ENCODE measurements around the gene FANCI. TPM values are rescaled to one million over a fixed set of nuclear protein-coding genes. Genes with fewer than 3 reads are reported as not detected.

FANCI gene
- polyA plus RNA-seq, 1 experiment = 13.2 TPM

- H3K4me3 ChIP-seq (ENCODE audit: low read depth, low read length) = no peak overlapping the region
- ChIA-PET POLR2A (no interaction called here), CTCF (interaction anchor here (0.5 to 6.6 kb wide), 4 partner anchors 57 to 1655 kb away, joined by 3 to 108 read pairs (median 7); no protein-coding TSS in a partner anchor)
- no peaks in the 10 kb centered on the region for H3K27me3 ChIP-seq (ENCODE audit: control insufficient read depth, insufficient read depth, low read length)
- no peak for DNase-seq (ENCODE audit: low read depth, low spot score)
- H3K27ac ChIP-seq (ENCODE audit: low read depth, low read length) = no peak overlapping the region
- H3K9me3 ChIP-seq (ENCODE audit: control insufficient read depth, insufficient read depth, low read length) = no peaks in the 10 kb centered on the region; the same call in 1 of the 2 replicates
- TF ChIP-seq, protein P1, sequence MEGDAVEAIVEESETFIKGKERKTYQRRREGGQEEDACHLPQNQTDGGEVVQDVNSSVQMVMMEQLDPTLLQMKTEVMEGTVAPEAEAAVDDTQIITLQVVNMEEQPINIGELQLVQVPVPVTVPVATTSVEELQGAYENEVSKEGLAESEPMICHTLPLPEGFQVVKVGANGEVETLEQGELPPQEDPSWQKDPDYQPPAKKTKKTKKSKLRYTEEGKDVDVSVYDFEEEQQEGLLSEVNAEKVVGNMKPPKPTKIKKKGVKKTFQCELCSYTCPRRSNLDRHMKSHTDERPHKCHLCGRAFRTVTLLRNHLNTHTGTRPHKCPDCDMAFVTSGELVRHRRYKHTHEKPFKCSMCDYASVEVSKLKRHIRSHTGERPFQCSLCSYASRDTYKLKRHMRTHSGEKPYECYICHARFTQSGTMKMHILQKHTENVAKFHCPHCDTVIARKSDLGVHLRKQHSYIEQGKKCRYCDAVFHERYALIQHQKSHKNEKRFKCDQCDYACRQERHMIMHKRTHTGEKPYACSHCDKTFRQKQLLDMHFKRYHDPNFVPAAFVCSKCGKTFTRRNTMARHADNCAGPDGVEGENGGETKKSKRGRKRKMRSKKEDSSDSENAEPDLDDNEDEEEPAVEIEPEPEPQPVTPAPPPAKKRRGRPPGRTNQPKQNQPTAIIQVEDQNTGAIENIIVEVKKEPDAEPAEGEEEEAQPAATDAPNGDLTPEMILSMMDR (IDR thresholded peaks at IDR 0.05; ENCODE audit: low read depth, low read length) = no peak
These were observed 57.7 kb downstream of the FANCI start for GRCh38 chr15:89301304-89302089.

- ChIA-PET CTCF (no interaction called here), POLR2A (no interaction called here)
- DNase-seq (ENCODE audit: low read depth, low spot score) = no peak
These were observed 60.2 kb downstream of the FANCI start for GRCh38 chr15:89303986-89304385.

GRCh38 chr15:89305395-89305794 lies 61.6 kb downstream of the FANCI start:
- Histone ChIP-seq H3K9me3 (ENCODE audit: control insufficient read depth, insufficient read depth, low read length) (no peaks in the 10 kb centered on the region; the same call in 1 of the 2 replicates), H3K4me3 (ENCODE audit: low read depth, low read length) (no peak overlapping the region), H3K27me3 (ENCODE audit: control insufficient read depth, insufficient read depth, low read length) (no peaks in the 10 kb centered on the region), H3K27ac (ENCODE audit: low read depth, low read length) (no peak overlapping the region)
- no peak for DNase-seq (ENCODE audit: low read depth, low spot score)
- ChIA-PET CTCF (interaction anchor here (0.6 to 2.0 kb wide), 3 partner anchors 15 to 98 kb away, joined by 3 to 9 read pairs (median 3); no protein-coding TSS in a partner anchor), POLR2A (no interaction called here)
- TF ChIP-seq, protein P1 (IDR thresholded peaks at IDR 0.05; ENCODE audit: low read depth, low read length) = no peak

More at GRCh38 chr15:89303986-89304385, 60.2 kb downstream of the FANCI start:
- TF ChIP-seq, protein P1 (IDR thresholded peaks at IDR 0.05; ENCODE audit: low read depth, low read length) = no peak
- Histone ChIP-seq H3K27ac (ENCODE audit: low read depth, low read length) (no peak overlapping the region), H3K27me3 (ENCODE audit: control insufficient read depth, insufficient read depth, low read length) (no peaks in the 10 kb centered on the region), H3K9me3 (ENCODE audit: control insufficient read depth, insufficient read depth, low read length) (no peaks in the 10 kb centered on the region; the same call in 1 of the 2 replicates), H3K4me3 (ENCODE audit: low read depth, low read length) (no peak overlapping the region)

DNA sequence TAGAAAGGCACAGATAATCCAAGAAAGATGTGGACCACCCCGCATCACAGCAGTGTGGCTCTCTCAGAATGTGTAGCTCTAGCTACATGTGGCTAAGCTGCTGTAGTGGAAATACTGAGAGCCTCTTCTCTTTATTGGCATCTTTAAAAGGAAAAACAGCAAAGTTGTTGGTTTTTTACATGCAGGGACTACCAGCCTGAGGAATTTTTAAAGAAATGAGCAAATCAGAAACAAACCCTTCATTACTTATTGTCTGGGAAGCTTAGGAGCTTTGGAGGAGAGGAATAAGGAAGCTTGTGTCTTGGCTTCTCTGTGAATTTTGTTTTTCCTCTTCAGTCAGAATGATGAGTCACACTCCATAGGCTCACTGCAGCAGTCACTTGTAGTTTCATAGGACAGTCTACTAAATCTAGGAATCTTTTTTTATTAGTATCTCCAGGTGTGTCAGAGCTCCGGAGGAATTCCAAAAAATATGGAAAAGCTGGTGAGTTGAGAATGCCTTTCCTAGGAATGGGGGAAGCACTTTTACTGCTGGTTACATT lies 63.3 kb downstream of the FANCI start:
- CTCF ChIA-PET = interaction anchor here (0.6 to 1.5 kb wide), 5 partner anchors 22 to 109 kb away, joined by 3 to 6 read pairs (median 3); no protein-coding TSS in a partner anchor
- Histone ChIP-seq H3K27ac (ENCODE audit: low read depth, low read length) (no peak overlapping the region), H3K9me3 (ENCODE audit: control insufficient read depth, insufficient read depth, low read length) (no peaks in the 10 kb centered on the region; the same call in 1 of the 2 replicates), H3K4me3 (ENCODE audit: low read depth, low read length) (no peak overlapping the region), H3K27me3 (ENCODE audit: control insufficient read depth, insufficient read depth, low read length) (no peaks in the 10 kb centered on the region)
- DNase-seq (ENCODE audit: low read depth, low spot score) = no peak
- TF ChIP-seq, protein P1 (IDR thresholded peaks at IDR 0.05; ENCODE audit: low read depth, low read length) = no peak
- POLR2A ChIA-PET = interaction anchor here (0.5 kb wide), 1 partner anchor 84 kb away, joined by 3 read pairs; no protein-coding TSS in a partner anchor

- peak; percentile 33 for DNase-seq (ENCODE audit: low read depth, low spot score)
- Histone ChIP-seq H3K27me3 (ENCODE audit: control insufficient read depth, insufficient read depth, low read length) (no peaks in the 10 kb centered on the region), H3K9me3 (ENCODE audit: control insufficient read depth, insufficient read depth, low read length) (no peaks in the 10 kb centered on the region), H3K4me3 (ENCODE audit: low read depth, low read length) (no peak overlapping the region), H3K27ac (ENCODE audit: low read depth, low read length) (no peak overlapping the region)
- ChIA-PET POLR2A (no interaction called here), CTCF (interaction anchor here (1.0 to 1.5 kb wide), 4 partner anchors 25 to 108 kb away, joined by 3 to 6 read pairs (median 3); no protein-coding TSS in a partner anchor)
- TF ChIP-seq, protein P1 (IDR thresholded peaks at IDR 0.05; ENCODE audit: low read depth, low read length) = no peak
These were observed 64.0 kb downstream of the FANCI start for GRCh38 chr15:89307791-89308190.
